Hepatocyte (in vitro differentiated cells): ENCODE data around the gene SASH3. TPM values are rescaled to one million over a fixed set of nuclear protein-coding genes. Genes with fewer than 3 reads are reported as not detected.

Experiments
- DNase-seq: peaks from one replicate; pipeline ENCODE4 v3.0.0-alpha.2; 2016; ENCODE audit warnings: low spot score
- H2AFZ ChIP-seq: fragments of 200-600 bp; sonication (generic); 2 replicates; pipeline ENCODE4 v1.6.0; 2016; ENCODE audit warnings: antibody characterized with exemption, mild to moderate bottlenecking
- H3K27ac ChIP-seq: fragments of 200-600 bp; sonication (generic); 2 replicates; pipeline ENCODE4 v1.5.1; 2016; ENCODE audit warnings: mild to moderate bottlenecking
- H3K27me3 ChIP-seq: fragments of 200-600 bp; sonication (generic); 2 replicates; pipeline ENCODE4 v1.6.1; 2016
- H3K36me3 ChIP-seq: fragments of 200-600 bp; sonication (generic); replicated peaks from 2 replicates; pipeline ENCODE4 v1.5.1; 2016; ENCODE audit warnings: low read depth; ENCODE audit not compliant: insufficient read depth
- H3K4me1 ChIP-seq: fragments of 200-600 bp; sonication (generic); 2 replicates; pipeline ENCODE4 v1.5.1; 2016; ENCODE audit warnings: mild to moderate bottlenecking, moderate library complexity; ENCODE audit not compliant: insufficient read depth
- H3K4me2 ChIP-seq: fragments of 200-600 bp; sonication (generic); 2 replicates; pipeline ENCODE4 v1.6.0; 2016
- H3K4me3 ChIP-seq: fragments of 200-600 bp; sonication (generic); 2 replicates; pipeline ENCODE4 v1.5.1; 2016; ENCODE audit warnings: mild to moderate bottlenecking
- H3K79me2 ChIP-seq: fragments of 200-600 bp; sonication (generic); 2 replicates; pipeline ENCODE4 v1.6.0; 2017; ENCODE audit warnings: mild to moderate bottlenecking
- H3K9me2 ChIP-seq: fragments of 200-600 bp; sonication (generic); replicated peaks from 2 replicates; pipeline ENCODE4 v1.6.0; 2017; ENCODE audit warnings: mild to moderate bottlenecking; ENCODE audit not compliant: insufficient read depth
- H3K9me3 ChIP-seq: fragments of 200-600 bp; sonication (generic); 2 replicates; pipeline ENCODE4 v1.5.1; 2016; ENCODE audit warnings: low read depth, mild to moderate bottlenecking
- H4K20me1 ChIP-seq: fragments of 200-600 bp; sonication (generic); 2 replicates; pipeline ENCODE4 v1.6.0; 2016; ENCODE audit warnings: mild to moderate bottlenecking; ENCODE audit not compliant: insufficient read depth, poor library complexity, severe bottlenecking
- EZH2 ChIP-seq: fragments of 200-600 bp; sonication (generic); IDR thresholded peaks from 2 replicates; pipeline ENCODE4 v1.6.1; 2016; ENCODE audit warnings: antibody characterized with exemption, mild to moderate bottlenecking, borderline replicate concordance
- EZH2phosphoT487 ChIP-seq: fragments of 200-600 bp; sonication (generic); IDR thresholded peaks from one replicate; pipeline ENCODE4 v1.6.1; 2018; ENCODE audit warnings: antibody characterized with exemption, mild to moderate bottlenecking, low read depth, moderate library complexity; ENCODE audit not compliant: unreplicated experiment, severe bottlenecking
- WGBS: methylation state at CpG from one replicate; pipeline ENCODE4 v1.1.6; 2016; ENCODE audit warnings: low lambda C conversion rate; ENCODE audit errors: missing lambda C conversion rate; 5-methylcytosine and 5-hydroxymethylcytosine counted together
- polyA plus RNA-seq: library from polyadenylated mRNA; unstranded; fragments of >200 nt; fragmentation: Nextera tagmentation; extraction: Ambion mirVana; gene quantifications from 2 replicates; pipeline ENCODE4 v1.2.1, GENCODE V29; 2016
- total RNA-seq: library from RNA; depleted of rRNA; stranded (reverse); fragments of >200 nt; gene quantifications from 2 replicates; pipeline ENCODE4 v1.2.3, GENCODE V29; 2014
- TF ChIP-seq, protein P1 (sequence below): fragments of 200-600 bp; sonication (generic); IDR thresholded peaks from 2 replicates; pipeline ENCODE4 v1.5.1; 2016; ENCODE audit warnings: antibody characterized with exemption, mild to moderate bottlenecking; ENCODE audit not compliant: poor library complexity

SASH3 gene
- total and polyA plus RNA-seq, 2 experiments from 2014 or later = 0.31 to 0.67 TPM

DNA sequence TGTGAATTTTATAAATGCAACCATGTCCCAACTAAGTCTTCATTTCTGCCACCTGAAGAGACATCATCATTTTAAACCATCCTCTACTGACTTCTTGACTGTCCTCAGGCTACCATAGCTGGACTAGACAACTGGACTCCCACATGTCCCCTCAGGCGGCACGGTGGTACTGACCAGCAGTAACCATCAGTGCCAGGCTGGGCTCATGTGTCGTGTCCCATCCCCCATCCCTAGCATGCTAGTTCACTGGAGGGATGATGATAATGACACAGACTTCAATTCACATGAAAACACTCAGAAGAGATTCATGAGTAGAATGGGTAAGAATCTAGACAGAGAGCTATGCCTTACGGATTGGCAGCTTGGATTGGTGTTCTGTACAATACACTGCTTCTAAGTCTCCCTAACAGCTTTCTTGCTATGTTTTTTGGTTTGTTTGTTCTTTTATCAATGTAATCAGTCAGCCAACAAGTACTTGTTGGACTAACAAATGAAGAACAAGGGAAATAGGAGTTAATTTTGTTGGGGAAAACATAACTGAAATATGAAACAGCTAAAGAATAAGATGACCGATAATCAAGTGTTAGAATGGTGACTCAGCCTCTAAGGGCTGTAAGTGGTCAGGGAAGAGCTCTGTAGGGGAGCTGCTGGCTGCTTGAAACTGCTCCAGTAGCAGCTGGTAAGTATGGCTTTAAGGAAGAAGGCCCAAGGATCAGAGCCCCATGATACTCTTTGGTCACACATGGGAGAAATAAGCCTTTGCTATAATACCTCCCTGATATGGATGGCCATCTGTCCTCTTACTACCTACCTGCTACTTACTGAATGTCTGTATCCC lies 53.6 kb downstream of the SASH3 start:
- Histone ChIP-seq H3K36me3 (no peaks in the 10 kb centered on the region), H3K4me1 (no peaks in the 10 kb centered on the region), H3K9me3 (no peaks in the 10 kb centered on the region), H4K20me1 (peaks cover under 1% of the 10 kb centered on the region), H3K27ac (no peak overlapping the region), H2AFZ (no peak overlapping the region), H3K4me3 (no peak overlapping the region), H3K79me2 (peaks cover 44% of the 10 kb centered on the region), H3K9me2 (no peaks in the 10 kb centered on the region), H3K4me2 (no peak overlapping the region), H3K27me3 (no peaks in the 10 kb centered on the region)
- DNase-seq = no peak
- WGBS = 89% methylated on average over 5 of the region's 5 CpGs
- TF ChIP-seq EZH2phosphoT487 (no peak), EZH2 (no peak)
- TF ChIP-seq, protein P1, sequence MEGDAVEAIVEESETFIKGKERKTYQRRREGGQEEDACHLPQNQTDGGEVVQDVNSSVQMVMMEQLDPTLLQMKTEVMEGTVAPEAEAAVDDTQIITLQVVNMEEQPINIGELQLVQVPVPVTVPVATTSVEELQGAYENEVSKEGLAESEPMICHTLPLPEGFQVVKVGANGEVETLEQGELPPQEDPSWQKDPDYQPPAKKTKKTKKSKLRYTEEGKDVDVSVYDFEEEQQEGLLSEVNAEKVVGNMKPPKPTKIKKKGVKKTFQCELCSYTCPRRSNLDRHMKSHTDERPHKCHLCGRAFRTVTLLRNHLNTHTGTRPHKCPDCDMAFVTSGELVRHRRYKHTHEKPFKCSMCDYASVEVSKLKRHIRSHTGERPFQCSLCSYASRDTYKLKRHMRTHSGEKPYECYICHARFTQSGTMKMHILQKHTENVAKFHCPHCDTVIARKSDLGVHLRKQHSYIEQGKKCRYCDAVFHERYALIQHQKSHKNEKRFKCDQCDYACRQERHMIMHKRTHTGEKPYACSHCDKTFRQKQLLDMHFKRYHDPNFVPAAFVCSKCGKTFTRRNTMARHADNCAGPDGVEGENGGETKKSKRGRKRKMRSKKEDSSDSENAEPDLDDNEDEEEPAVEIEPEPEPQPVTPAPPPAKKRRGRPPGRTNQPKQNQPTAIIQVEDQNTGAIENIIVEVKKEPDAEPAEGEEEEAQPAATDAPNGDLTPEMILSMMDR = no peak

DNA sequence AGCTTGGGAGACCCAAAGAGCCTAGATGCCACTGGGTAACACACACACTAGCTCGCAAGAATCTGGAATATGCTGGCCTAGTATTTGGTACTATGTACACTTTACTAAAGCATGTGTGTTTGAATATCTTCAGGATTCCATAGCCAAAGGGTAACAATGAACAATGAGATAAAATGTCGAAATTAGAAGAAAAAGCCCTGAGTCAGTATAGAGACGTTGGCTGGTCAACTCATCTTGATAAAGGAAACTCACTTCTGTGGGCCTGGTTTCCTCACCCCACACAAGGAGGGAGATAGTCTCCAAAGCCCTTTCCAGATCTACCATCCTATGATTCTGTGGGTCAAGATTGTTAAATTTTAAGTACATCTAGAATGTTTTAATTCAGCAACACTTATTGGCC lies 57.1 kb downstream of the SASH3 start:
- Histone ChIP-seq H3K9me3 (no peaks in the 10 kb centered on the region), H4K20me1 (peaks cover 17% of the 10 kb centered on the region), H3K79me2 (peaks cover 67% of the 10 kb centered on the region), H3K27me3 (no peaks in the 10 kb centered on the region), H3K36me3 (no peaks in the 10 kb centered on the region), H3K4me3 (no peak overlapping the region), H2AFZ (no peak overlapping the region), H3K27ac (no peak overlapping the region), H3K4me2 (no peak overlapping the region), H3K9me2 (no peaks in the 10 kb centered on the region), H3K4me1 (peaks cover 9% of the 10 kb centered on the region)
- TF ChIP-seq EZH2phosphoT487 = no peak
- TF ChIP-seq, protein P1 = no peak
- no peak for DNase-seq
- WGBS = 67% methylated on average over 3 of the region's 3 CpGs

DNA sequence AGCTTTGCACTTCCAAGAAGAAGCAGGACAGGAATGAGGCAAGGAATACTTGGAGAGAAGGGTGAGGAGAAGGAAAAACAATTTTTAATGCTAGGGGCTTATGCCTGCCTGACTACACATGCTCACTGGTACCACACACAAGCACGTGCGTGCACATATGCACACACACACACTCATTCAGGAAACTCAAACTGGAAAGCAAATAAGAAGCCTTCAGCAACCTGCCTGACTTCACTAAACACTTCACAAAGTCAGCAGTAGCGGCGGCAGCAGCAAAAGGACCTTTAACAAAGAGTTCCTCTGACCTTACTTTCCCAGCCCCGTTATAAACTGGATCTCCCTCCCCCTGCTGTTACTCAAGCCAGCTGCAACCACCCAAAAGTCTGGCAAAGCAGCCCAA lies 60.6 kb downstream of the SASH3 start:
- no peak overlapping the region for H3K4me3 ChIP-seq
- peaks cover 9% of the 10 kb centered on the region for H3K4me1 ChIP-seq
- no peaks in the 10 kb centered on the region for H3K27me3 ChIP-seq
- no peaks in the 10 kb centered on the region for H3K36me3 ChIP-seq
- peaks cover 58% of the 10 kb centered on the region for H3K79me2 ChIP-seq
- no peaks in the 10 kb centered on the region for H3K9me3 ChIP-seq
- no peaks in the 10 kb centered on the region for H3K9me2 ChIP-seq
- H2AFZ ChIP-seq = no peak overlapping the region
- 48% methylated on average over 5 of the region's 5 CpGs for WGBS
- peak overlapping the region; percentile 69 for H3K4me2 ChIP-seq
- no peak for TF ChIP-seq EZH2
- TF ChIP-seq, protein P1 = no peak
- TF ChIP-seq EZH2phosphoT487 = no peak
- peaks cover 18% of the 10 kb centered on the region for H4K20me1 ChIP-seq
- H3K27ac ChIP-seq = no peak overlapping the region
- no peak for DNase-seq
